Endothelial cell of umbilical vein (primary cell): ENCODE results near the gene MMAA. TPM values are rescaled to one million over a fixed set of nuclear protein-coding genes. Genes with fewer than 3 reads are reported as not detected.

ENCODE experiments used
- BruUV-seq: library from RNA; stranded (reverse); fragments of 400-500 nt; replicated peaks from 2 replicates; lab custom pipeline; 2021; lab: Mats Ljungman, UMichigan
- CTCF ChIA-PET: fragments of 300-600, 350-600 bp; sonication (Branson Sonifier 250); formaldehyde crosslinking; loops from one replicate; lab custom pipeline; 2021; ENCODE audit warnings: antibody characterized with exemption, inconsistent platforms; lab: Charles Lee
- POLR2A ChIA-PET: fragments of 300-600, 350-600 bp; sonication (Branson Sonifier 250); formaldehyde crosslinking; loops from one replicate; lab custom pipeline; 2021; ENCODE audit warnings: antibody characterized with exemption, inconsistent platforms; lab: Charles Lee
- DNase-seq: peaks from one replicate; pipeline ENCODE4 v3.0.0-alpha.2; 2011; ENCODE audit warnings: low read depth, low spot score
- FAIRE-seq: peaks from 2 replicates; lab custom pipeline; 2011; peaks lifted over from hg19 to GRCh38; lab: Jason Lieb, UNC
- H2AFZ ChIP-seq: 2 replicates; pipeline ENCODE4 v1.6.0; 2012; ENCODE audit warnings: low read depth, low read length, control low read depth, inconsistent platforms
- H3K27ac ChIP-seq: 2 replicates; pipeline ENCODE4 v1.5.1; 2011; ENCODE audit warnings: low read depth, mild to moderate bottlenecking, control low read depth, low read length, moderate library complexity; ENCODE audit not compliant: insufficient read depth
- H3K27me3 ChIP-seq, 2 experiments: 2 replicates each; pipeline versions ENCODE4 v1.6.0 to v1.6.1; 2011; ENCODE audit warnings: low read length in 2 of 2, mixed read lengths in 1 of 2; ENCODE audit not compliant: control insufficient read depth in 2 of 2, insufficient read depth in 2 of 2
- H3K36me3 ChIP-seq, 2 experiments: 2 replicates in 1 of 2; 3 replicates in 1 of 2; pipeline ENCODE4 v1.5.1; 2011; ENCODE audit warnings: low read length in 2 of 2, mild to moderate bottlenecking in 1 of 2, moderate library complexity in 1 of 2; ENCODE audit not compliant: control insufficient read depth in 2 of 2, insufficient read depth in 2 of 2; ENCODE audit errors: extremely low read depth in 1 of 2
- H3K4me1 ChIP-seq: 3 replicates; pipeline ENCODE4 v1.5.1; 2011; ENCODE audit warnings: mild to moderate bottlenecking, low read length; ENCODE audit not compliant: control insufficient read depth, insufficient read depth; ENCODE audit errors: extremely low read depth
- H3K4me2 ChIP-seq: 2 replicates; pipeline ENCODE4 v1.6.1; 2011; ENCODE audit warnings: low read length, control low read depth, mixed read lengths; ENCODE audit not compliant: insufficient read depth
- H3K4me3 ChIP-seq, 3 experiments: fragments of 200-600 bp in 1 of 3; sonication (generic), shearing (Covaris generic) in 1 of 3; replicated peaks in 1 of 3; 2 replicates each; pipeline ENCODE4 v1.5.1; 2011 to 2016; ENCODE audit warnings: control low read depth in 3 of 3, low read length in 3 of 3, mild to moderate bottlenecking in 2 of 3, inconsistent platforms in 1 of 3, low read depth in 1 of 3, moderate library complexity in 1 of 3; ENCODE audit not compliant: insufficient read depth in 1 of 3
- H3K79me2 ChIP-seq: 2 replicates; pipeline ENCODE4 v1.6.0; 2012; ENCODE audit warnings: low read length, inconsistent platforms; ENCODE audit not compliant: control insufficient read depth, insufficient read depth
- H3K9ac ChIP-seq: replicated peaks from 2 replicates; pipeline ENCODE3; 2011; ENCODE audit warnings: low read length, control low read depth; ENCODE audit not compliant: insufficient read depth; ENCODE audit errors: extremely low read depth
- H3K9me1 ChIP-seq: replicated peaks from 3 replicates; pipeline ENCODE4 v1.6.0; 2011; ENCODE audit warnings: mild to moderate bottlenecking, low read length; ENCODE audit not compliant: control insufficient read depth, insufficient read depth; ENCODE audit errors: extremely low read depth
- H3K9me3 ChIP-seq: replicated peaks from 2 replicates; pipeline ENCODE4 v1.5.1; 2012; ENCODE audit warnings: low read length, inconsistent platforms; ENCODE audit not compliant: control insufficient read depth, insufficient read depth
- H4K20me1 ChIP-seq: replicated peaks from 2 replicates; pipeline ENCODE3; 2011; ENCODE audit warnings: mild to moderate bottlenecking, low read length; ENCODE audit not compliant: control insufficient read depth, insufficient read depth; ENCODE audit errors: extremely low read depth
- JUN ChIP-seq: IDR thresholded peaks from 2 replicates; pipeline ENCODE4 v1.6.1; 2011; ENCODE audit warnings: borderline replicate concordance, low read depth; ENCODE audit not compliant: insufficient read length, insufficient read depth
- dilution Hi-C: fragments of 300-500 bp; cut with MboI; formaldehyde crosslinking; loops from one replicate; pipeline ENCODE4 v1.15.0; 2019; ENCODE audit warnings: low sequenced_read_pairs; ENCODE audit not compliant: extremely low pct_ligation_motif_present
- intact Hi-C: fragments of 100-400 bp; cut with micrococcal nuclease; formaldehyde crosslinking; loops from one replicate; pipeline ENCODE4 v1.10.0; 2022
- polyA plus RNA-seq, 4 experiments: library from polyadenylated mRNA; depleted of rRNA in 3 of 4; stranded (reverse) in 3 of 4; unstranded in 1 of 4; fragments of >200 nt; gene quantifications; 2 replicates each; pipeline versions ENCODE4 v1.2.1 to v1.2.3, GENCODE V29; 2011 to 2012; ENCODE audit warnings: missing spikeins in 1 of 4
- total RNA-seq: library from RNA; stranded (reverse); gene quantifications from 2 replicates; pipeline ENCODE4 v1.2.3, GENCODE V29; 2021
- TF ChIP-seq, protein P1 (sequence below), 2 donors: IDR thresholded peaks; 1 replicate in 1 of 2; 2 replicates in 1 of 2; pipeline ENCODE4 v1.5.1; 2011; ENCODE audit warnings: low read length in 2 of 2, mild to moderate bottlenecking in 2 of 2, moderate library complexity in 2 of 2, control low read depth in 1 of 2, inconsistent platforms in 1 of 2, low read depth in 1 of 2; ENCODE audit not compliant: insufficient read depth in 1 of 2; ENCODE audit errors: extremely low read depth in 1 of 2

The MMAA gene
- total and polyA plus RNA-seq, 2 donors (not counting 3 experiments of a cell fraction or from before 2014, with no cell fraction given), result 2.2 to 5.1 TPM

DNA sequence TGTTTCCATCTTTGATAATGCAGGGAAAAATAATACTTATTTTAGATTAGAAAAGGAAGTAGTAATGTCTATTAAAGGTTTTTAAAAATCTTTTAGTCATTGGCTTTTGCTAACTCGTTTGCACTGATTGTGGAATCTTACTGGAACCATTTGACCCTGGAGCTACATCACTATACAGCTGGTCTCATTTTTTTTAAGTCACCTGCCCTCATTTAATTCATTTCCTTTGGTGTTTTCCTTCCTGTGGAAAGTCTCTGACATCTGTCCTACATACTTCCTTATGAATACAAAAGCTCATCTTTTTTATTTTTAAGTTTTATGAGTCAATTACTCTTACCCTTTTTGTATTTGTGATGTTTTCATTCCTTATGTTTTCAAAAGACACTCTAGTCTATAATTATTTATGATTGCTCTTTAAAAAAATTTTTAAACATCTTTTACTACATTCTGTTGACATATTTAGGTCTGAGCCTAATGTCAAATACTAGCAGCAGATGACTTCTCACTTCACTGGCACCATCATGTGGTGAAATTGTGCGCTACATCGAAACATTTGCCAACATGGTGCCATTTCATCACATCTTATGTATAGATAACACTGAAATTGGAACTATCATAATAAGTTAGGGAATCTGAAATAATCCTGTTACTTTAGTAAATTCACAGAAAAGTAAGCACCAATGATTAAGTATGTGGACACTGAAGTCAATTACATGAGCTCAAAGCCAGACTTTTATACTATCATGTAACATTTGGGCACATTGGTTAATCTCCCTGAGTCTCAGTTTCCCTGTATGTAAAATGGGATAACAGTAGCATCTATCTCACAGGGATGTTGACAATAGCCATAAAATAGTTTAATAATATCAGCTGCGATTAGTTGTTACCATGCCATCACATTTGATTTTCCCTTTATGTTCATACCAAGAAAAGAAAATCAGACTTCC lies 9.4 kb upstream of the MMAA start:
- intact Hi-C loops, result loop anchor here (1.0 kb wide), 8 partner anchors 52 to 1307 kb away; partner anchors contain the start of gene SMAD1
- BruUV-seq, result no TSS peak
- TF ChIP-seq JUN, result no peak
- TF ChIP-seq, protein P1, sequence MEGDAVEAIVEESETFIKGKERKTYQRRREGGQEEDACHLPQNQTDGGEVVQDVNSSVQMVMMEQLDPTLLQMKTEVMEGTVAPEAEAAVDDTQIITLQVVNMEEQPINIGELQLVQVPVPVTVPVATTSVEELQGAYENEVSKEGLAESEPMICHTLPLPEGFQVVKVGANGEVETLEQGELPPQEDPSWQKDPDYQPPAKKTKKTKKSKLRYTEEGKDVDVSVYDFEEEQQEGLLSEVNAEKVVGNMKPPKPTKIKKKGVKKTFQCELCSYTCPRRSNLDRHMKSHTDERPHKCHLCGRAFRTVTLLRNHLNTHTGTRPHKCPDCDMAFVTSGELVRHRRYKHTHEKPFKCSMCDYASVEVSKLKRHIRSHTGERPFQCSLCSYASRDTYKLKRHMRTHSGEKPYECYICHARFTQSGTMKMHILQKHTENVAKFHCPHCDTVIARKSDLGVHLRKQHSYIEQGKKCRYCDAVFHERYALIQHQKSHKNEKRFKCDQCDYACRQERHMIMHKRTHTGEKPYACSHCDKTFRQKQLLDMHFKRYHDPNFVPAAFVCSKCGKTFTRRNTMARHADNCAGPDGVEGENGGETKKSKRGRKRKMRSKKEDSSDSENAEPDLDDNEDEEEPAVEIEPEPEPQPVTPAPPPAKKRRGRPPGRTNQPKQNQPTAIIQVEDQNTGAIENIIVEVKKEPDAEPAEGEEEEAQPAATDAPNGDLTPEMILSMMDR (IDR thresholded peaks at IDR 0.05; ENCODE audit: extremely low read depth in 1 of 2, insufficient read depth in 1 of 2, low read depth in 1 of 2, low read length in 2 of 2), result peak; percentile 60 to 67
- Histone ChIP-seq H2AFZ (no peak overlapping the region), H3K9me3 (no peaks in the 10 kb centered on the region), H3K4me1 (peaks cover 8% of the 10 kb centered on the region), H3K9ac (no peak overlapping the region), H3K36me3 (no peaks in the 10 kb centered on the region), H3K79me2 (no peaks in the 10 kb centered on the region), H3K4me3 (no peak overlapping the region), H3K4me2 (peak overlapping the region; percentile 33), H3K27ac (no peak overlapping the region), H3K9me1 (no peaks in the 10 kb centered on the region), H4K20me1 (no peaks in the 10 kb centered on the region), H3K27me3 (peaks cover 0 to 10% of the 10 kb centered on the region in 2 experiments)
- dilution Hi-C loops, result no loop called here
- POLR2A ChIA-PET, result no interaction called here
- CTCF ChIA-PET, result interaction anchor here (0.7 to 2.3 kb wide), 44 partner anchors 8 to 457 kb away, joined by 3 to 138 read pairs (median 4); partner anchors contain the start of gene MMAA
- DNase-seq (peak; percentile 91), FAIRE-seq (peak; percentile 72)
